Subcutaneous adipose tissue (tissue), 4 donors: ENCODE results near the gene ADAM30. TPM values are rescaled to one million over a fixed set of nuclear protein-coding genes. Genes with fewer than 3 reads are reported as not detected.

ENCODE experiments used
- total RNA-seq, 4 donors: library from RNA; depleted of rRNA; stranded (reverse); fragments of >200 nt; gene quantifications; one replicate each; pipeline ENCODE4 v1.1.0, GENCODE V29; 2016
- TF ChIP-seq, protein P1 (sequence below): fragments of 450-650 bp; IDR thresholded peaks from one replicate; pipeline ENCODE4 v1.5.1; 2016; ENCODE audit warnings: low read depth, mild to moderate bottlenecking, control low read depth, antibody characterized with exemption, moderate library complexity

The ADAM30 gene
- total RNA-seq, 4 donors from 2014 or later, result not detected

DNA sequence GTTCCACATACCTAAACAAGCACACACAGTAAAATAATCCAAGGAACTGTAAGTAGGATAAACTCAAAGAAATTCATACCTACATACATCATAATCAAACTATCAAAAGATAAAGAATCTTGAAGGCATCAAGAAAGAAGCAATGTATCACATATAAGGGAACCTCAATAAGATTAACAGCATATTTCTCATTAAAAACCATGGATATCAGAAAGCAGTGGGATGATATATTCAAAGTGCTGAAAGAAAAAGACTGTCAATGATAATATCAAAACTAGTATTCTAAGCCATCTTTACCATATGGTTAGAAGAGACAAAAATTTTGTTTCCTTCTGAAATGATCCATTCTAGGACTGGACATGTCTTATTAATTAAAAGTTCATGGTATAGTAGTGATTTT is 37.1 kb upstream of the ADAM30 start:
- TF ChIP-seq, protein P1, sequence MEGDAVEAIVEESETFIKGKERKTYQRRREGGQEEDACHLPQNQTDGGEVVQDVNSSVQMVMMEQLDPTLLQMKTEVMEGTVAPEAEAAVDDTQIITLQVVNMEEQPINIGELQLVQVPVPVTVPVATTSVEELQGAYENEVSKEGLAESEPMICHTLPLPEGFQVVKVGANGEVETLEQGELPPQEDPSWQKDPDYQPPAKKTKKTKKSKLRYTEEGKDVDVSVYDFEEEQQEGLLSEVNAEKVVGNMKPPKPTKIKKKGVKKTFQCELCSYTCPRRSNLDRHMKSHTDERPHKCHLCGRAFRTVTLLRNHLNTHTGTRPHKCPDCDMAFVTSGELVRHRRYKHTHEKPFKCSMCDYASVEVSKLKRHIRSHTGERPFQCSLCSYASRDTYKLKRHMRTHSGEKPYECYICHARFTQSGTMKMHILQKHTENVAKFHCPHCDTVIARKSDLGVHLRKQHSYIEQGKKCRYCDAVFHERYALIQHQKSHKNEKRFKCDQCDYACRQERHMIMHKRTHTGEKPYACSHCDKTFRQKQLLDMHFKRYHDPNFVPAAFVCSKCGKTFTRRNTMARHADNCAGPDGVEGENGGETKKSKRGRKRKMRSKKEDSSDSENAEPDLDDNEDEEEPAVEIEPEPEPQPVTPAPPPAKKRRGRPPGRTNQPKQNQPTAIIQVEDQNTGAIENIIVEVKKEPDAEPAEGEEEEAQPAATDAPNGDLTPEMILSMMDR, result no peak

DNA sequence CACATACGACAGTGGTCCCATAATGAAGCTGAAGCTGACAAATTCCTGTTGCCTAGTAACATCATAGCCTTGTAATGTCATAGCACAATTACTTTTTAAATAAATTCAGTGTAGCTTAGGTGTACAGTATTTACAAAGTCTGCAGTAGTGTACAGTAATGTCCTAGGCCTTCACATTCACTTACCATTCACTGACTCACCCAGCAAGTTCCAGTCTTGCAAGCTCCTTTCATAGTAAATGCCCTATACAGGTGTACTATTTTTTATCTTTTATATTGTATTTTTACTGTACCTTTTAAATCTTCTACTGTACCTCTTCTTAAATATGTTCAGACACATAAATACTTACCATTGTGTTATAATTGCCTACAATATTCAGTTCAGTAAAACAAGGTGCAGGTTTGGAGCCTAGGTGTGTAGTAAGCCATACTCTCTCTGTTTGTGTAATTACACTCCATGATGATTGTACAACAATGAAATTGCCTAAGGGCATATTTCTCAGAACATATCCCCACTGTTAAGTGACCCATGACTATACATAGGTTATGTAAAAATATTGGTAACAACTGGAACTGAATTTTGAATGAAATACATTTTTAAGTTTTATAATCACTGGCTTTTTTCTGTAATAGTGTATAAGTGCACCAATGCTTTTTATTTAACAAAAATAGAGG is 33.5 kb upstream of the ADAM30 start:
- TF ChIP-seq, protein P1, result no peak

DNA sequence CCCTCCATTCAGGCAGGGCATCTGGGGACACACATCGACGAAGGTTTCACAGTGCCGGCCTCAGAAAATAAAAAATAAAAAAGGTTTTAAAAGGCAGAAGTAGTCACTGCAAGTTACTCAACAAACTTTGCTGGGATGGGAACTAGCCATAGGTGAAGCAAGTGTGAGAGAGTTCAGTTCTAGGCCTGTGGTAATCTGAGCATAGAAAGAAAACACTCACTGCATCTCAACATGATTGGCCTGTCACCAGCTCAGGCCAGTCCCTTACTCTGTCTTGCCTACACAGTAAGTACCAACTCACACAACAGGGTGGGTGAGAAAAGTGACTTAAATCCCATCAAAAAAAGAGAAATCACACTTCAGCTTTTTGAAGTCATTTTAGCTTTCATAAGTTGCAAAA is 30.2 kb upstream of the ADAM30 start:
- TF ChIP-seq, protein P1, result no peak

DNA sequence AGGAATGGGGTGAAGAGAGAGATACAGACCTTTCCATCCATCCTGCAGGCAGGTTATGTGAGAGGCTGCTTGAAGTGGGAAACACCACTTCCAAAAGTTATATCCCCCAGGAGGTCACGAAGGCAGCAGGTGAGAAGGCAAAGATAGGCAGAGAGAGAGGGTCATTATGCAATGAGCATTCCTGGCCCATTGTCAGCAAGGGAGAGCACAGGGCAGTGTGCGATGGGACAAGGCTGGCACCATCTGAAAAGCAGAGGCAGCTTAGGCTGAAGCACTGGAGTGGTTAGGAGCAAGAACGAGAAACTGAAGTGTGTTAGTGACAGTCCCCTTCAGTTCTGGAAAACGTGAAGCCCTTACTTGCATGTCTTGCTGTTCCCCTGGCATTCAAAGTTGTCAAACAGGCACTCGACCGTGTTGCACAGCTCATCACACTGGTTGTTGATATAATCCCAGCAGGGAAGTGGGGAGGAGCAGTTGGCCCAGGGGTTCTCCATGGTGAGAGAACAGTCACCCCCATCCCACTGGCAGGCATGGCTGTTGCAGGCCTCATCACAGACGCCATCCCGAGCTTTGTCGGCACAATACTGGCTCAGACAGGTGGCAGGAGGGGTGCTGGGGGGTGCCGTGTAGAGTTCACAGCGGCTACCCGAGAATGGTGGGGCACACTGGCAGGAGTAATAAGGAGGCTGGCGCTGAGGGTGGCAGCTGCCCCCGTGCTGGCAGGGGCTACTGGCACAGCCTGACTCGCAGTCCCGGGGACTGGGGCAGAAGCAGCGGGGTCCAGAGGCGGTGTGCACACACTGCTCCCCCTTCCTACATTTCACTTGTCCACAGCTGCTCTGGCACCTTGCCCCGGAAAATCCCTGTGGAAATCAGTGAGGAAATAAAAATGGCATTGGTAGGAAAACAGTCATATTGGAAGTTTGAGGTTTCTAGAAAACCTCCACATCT is 28.9 kb upstream of the ADAM30 start:
- TF ChIP-seq, protein P1, result no peak

DNA sequence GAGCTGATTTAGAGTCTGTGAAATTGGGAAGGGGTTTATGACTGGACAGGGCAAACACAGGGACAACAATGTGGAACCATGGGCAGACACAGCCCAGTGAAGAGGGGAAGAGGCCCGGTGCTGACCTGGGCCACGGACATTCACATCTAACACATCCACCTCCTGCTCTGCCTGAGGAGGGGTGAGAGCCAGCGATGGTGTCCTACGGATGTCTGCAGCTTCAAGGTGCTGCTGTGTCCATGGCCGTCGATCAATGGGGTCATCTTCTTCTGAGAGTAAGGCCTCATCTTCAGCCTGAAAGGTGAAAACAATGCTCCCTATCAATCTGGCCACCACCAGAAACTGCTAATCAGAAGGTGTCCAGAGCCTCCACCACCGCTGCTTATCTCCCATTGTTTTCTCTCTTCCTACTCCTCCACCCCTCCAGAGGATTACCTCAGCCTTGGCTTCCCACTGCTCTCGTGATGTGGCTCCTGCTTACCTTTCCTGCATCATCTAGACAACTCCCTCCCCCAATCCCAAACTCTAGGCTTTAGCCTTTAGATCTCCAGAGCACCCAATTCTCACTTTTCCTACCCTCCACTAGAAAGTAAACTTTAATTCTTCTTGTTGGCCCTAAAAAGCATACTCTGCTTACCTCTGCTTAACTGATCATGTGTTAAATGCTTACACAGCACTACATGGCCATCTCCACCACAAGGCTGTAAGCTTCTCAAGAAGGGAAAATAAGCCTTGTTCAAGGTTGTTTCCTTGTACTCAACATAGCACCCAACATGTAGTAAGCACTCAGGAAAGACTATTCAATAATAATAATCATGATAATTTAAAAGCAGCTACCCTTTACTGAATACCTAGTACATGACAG is 24.0 kb upstream of the ADAM30 start:
- TF ChIP-seq, protein P1, result no peak

DNA sequence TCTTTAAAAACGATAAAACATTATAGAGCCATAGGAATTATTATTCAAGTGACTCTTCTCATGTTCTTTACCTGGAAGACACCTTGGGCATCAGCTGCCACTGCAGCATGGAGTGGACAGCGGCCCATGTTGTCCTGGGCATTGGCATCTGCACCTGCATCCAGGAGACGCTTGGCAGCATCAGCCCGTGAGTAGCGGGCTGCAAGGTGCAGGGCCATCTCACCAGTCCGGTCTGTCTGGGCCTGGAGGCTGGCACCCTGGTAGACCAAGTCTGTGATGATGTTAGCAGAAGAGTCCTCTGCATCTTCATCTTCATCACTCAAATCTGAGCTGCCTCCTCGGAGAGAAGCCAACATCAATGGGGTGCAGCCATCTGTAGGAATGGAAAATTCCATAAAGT is 22.9 kb upstream of the ADAM30 start:
- TF ChIP-seq, protein P1, result no peak

DNA sequence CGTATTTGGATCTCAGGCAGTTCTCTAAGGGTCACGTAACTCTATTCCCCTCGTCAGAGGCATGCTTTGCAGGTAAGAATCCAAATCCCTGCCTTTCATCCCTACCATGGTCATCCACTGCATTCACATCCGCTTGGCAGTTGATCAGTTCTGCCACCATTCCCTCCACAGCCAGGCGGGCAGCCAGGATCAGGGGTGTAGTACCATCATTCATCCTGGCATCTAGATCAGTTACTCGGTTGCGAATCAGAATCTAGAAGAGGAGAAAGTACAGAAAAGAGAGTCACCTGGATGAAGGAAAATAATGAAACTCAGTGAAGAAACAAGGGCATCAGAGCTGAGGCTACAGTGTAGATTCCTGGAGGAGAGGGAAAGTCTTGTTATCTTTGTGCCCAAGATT is 22.0 kb upstream of the ADAM30 start:
- TF ChIP-seq, protein P1, result no peak
